Measurements from ENCODE around the gene ALDH18A1.

DNA sequence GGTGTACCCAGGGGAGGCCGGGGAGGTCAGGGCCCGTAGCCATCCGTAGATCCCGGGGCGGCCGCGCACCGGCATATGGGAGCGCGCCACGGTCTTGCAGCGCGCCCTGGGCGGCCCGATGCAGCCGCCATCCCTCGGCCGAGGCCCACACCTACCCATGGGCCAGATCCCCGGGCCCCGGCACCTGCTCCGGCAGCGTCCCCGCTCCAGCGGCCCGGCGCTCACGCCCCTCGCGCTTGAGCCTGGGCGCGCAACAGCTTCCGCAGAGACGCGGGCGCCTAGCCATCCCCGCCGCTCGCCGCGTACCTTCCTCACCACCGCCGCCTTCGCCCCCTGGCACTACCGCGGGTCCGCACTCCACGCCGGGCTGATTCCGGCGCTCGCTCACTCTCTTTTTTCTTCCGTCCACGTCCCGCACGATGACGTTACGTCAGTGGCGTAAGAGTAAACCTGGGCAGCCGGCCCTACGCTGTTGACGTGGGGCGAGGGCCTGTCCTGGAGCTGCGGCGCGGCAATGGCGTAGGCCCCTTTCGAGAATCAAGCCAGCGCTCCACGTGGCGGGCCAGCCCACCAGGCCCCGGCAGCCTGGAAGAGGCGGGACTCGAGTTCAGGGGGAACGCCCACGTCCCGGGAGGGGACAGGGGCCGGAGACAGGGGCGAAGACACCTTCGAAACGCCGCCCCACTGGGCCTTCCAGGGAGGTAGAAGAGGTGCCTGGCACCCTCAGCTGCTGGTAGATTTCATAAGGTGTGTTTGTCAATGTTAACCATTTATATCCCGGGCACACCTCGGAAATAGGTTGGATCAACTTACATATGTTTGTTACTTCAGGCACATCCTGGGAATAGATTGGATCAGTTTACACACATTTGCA, at the start of gene ALDH18A1:
- TF ChIP-seq CTCF (IDR thresholded peaks at IDR 0.05; ENCODE audit: low read depth, low read length) (no peak), EZH2phosphoT487 (IDR thresholded peaks at IDR 0.05; ENCODE audit: low read depth) (no peak)
